ENCODE data around the gene GRAMD4.

The GRAMD4 gene

DNA sequence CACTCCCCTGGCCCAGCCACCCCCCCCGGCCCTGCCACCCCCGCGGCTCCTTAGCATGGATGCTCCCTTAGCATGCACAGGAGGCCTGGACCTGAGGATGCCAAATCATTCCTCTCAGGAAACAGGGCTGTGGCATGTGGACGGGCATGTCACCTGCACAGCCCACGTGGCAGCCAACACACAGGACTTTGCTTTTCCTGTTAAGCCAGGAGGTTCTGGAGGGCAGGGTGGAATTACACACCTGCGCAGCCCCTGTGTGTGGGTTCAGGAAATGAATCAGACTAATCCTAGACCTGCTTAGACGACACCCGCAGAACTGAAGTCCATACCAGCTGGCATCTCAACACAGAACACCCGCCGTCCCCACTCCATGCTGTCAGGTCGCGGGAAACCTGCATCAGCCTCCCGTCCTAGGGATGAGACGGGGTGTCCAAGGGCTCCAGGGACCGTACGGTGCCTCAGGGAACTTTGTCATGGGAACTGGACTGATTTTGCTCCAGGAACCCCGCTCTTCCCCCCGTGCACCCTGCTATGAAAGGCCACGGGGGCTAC is 107.7 kb downstream of the GRAMD4 start:
- no peak for DNase-seq

DNA sequence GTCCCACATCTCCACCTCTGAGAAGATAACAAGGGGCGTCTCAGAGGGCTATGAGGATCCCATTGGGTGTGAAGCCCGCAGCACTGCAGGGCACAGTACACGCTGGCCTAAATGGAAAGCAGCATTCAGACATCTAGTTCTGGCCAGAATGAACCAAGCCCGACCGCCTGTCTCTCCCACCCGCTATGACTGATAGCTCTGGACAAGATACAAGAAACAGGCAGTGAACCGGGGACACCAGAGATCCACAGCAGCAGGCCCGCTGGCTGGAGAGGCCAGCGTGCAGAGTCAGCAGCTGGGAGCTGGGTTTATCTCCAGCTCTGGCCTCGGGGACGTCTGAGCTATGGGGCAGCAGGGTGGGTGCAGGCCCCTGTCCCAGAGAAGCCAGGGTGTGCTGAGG is 108.3 kb downstream of the GRAMD4 start:
- no peak for DNase-seq

Measured in Kasumi-1 (cell line).